ENCODE data around the gene ZNF324B.

GRCh38 chr19:58480481-58480830 is 29.0 kb downstream of the ZNF324B start:
- TF ChIP-seq MAX (IDR thresholded peaks at IDR 0.05; ENCODE audit: insufficient read depth, insufficient read length) (no peak), CTCF (IDR thresholded peaks at IDR 0.05; ENCODE audit: extremely low read depth in 1 of 2, insufficient read depth in 1 of 2, low read depth in 1 of 2, low read length in 2 of 2) (no peak), POLR2A (IDR thresholded peaks at IDR 0.05; ENCODE audit: low read depth, low read length) (no peak), MYC (IDR thresholded peaks at IDR 0.05; ENCODE audit: low read depth, low read length) (no peak), EZH2 (IDR thresholded peaks at IDR 0.05; ENCODE audit: borderline replicate concordance, low read depth, low read length, severe bottlenecking) (no peak), FOS (IDR thresholded peaks at IDR 0.05; ENCODE audit: borderline replicate concordance, insufficient read depth, low read length) (no peak), JUN (IDR thresholded peaks at IDR 0.05; ENCODE audit: borderline replicate concordance, insufficient read depth, insufficient read length, low read depth) (no peak), POLR2AphosphoS5 (IDR thresholded peaks at IDR 0.05; ENCODE audit: insufficient read depth, low read depth, low read length) (no peak)
